Keratinocyte (primary cell): ENCODE results near the gene ZSCAN23. TPM values are rescaled to one million over a fixed set of nuclear protein-coding genes. Genes with fewer than 3 reads are reported as not detected.
A peak's percentile ranks its signal among the peaks of the same experiment; 100 is the strongest.

Experiments used
- DNase-seq: peaks from one replicate; pipeline ENCODE4 v3.0.0-alpha.2; 2011; ENCODE audit warnings: low read depth, missing footprints, low spot score
- FAIRE-seq: peaks from 2 replicates; lab custom pipeline; 2011; peaks lifted over from hg19 to GRCh38; lab: Jason Lieb, UNC
- H2AFZ ChIP-seq: 2 replicates; pipeline ENCODE4 v1.6.0; 2012; ENCODE audit warnings: low read length, control low read depth, inconsistent platforms; ENCODE audit not compliant: control insufficient read depth
- H3K27ac ChIP-seq: 2 replicates; pipeline ENCODE4 v1.5.1; 2011; ENCODE audit warnings: low read length; ENCODE audit not compliant: control insufficient read depth, insufficient read depth
- H3K27me3 ChIP-seq: 3 replicates; pipeline ENCODE4 v1.6.0; 2011; ENCODE audit warnings: low read length; ENCODE audit not compliant: control insufficient read depth, insufficient read depth; ENCODE audit errors: extremely low read depth
- H3K36me3 ChIP-seq, 2 experiments: 2 replicates in 1 of 2; 3 replicates in 1 of 2; pipeline ENCODE4 v1.5.1; 2011; ENCODE audit warnings: low read length in 2 of 2, mild to moderate bottlenecking in 1 of 2; ENCODE audit not compliant: control insufficient read depth in 2 of 2, insufficient read depth in 2 of 2; ENCODE audit errors: extremely low read depth in 1 of 2
- H3K4me1 ChIP-seq: 3 replicates; pipeline ENCODE4 v1.5.1; 2011; ENCODE audit warnings: low read length; ENCODE audit not compliant: control insufficient read depth, insufficient read depth; ENCODE audit errors: extremely low read depth
- H3K4me2 ChIP-seq: 3 replicates; pipeline ENCODE4 v1.6.0; 2011; ENCODE audit warnings: low read depth, low read length; ENCODE audit not compliant: control insufficient read depth, insufficient read depth; ENCODE audit errors: extremely low read depth
- H3K4me3 ChIP-seq, 3 experiments: fragments of 200-600 bp in 1 of 3; sonication (generic) in 1 of 3; 2 replicates in 2 of 3; 3 replicates in 1 of 3; pipeline ENCODE4 v1.5.1; 2011 to 2016; ENCODE audit warnings: low read length in 3 of 3, mild to moderate bottlenecking in 3 of 3, control low read depth in 2 of 3, inconsistent platforms in 1 of 3, low read depth in 1 of 3, mixed read lengths in 1 of 3, mixed run types in 1 of 3, moderate library complexity in 1 of 3; ENCODE audit not compliant: control insufficient read depth in 2 of 3, insufficient read depth in 2 of 3; ENCODE audit errors: extremely low read depth in 1 of 3
- H3K79me2 ChIP-seq: 2 replicates; pipeline ENCODE4 v1.6.0; 2012; ENCODE audit warnings: low read length; ENCODE audit not compliant: control insufficient read depth, insufficient read depth
- H3K9ac ChIP-seq: 3 replicates; pipeline ENCODE4 v1.6.0; 2011; ENCODE audit warnings: low read length; ENCODE audit not compliant: control insufficient read depth, insufficient read depth; ENCODE audit errors: extremely low read depth
- H3K9me1 ChIP-seq: 3 replicates; pipeline ENCODE4 v1.6.0; 2011; ENCODE audit warnings: low read length; ENCODE audit not compliant: control insufficient read depth, insufficient read depth; ENCODE audit errors: extremely low read depth
- H3K9me3 ChIP-seq: 2 replicates; pipeline ENCODE4 v1.5.1; 2012; ENCODE audit warnings: low read depth, low read length; ENCODE audit not compliant: control insufficient read depth
- H4K20me1 ChIP-seq: 3 replicates; pipeline ENCODE4 v1.6.0; 2011; ENCODE audit warnings: low read length; ENCODE audit not compliant: control insufficient read depth, insufficient read depth; ENCODE audit errors: extremely low read depth
- EZH2 ChIP-seq: IDR thresholded peaks from one replicate; pipeline ENCODE4 v1.6.1; 2012; ENCODE audit warnings: inconsistent platforms, mild to moderate bottlenecking, low read length, moderate library complexity
- dilution Hi-C: fragments of 300-500 bp; cut with MboI; formaldehyde crosslinking; loops from one replicate; pipeline ENCODE4 v1.7.0; 2020; ENCODE audit warnings: low sequenced_read_pairs; ENCODE audit not compliant: extremely low pct_ligation_motif_present
- polyA plus RNA-seq, 5 experiments: library from polyadenylated mRNA; depleted of rRNA in 3 of 5; stranded (reverse) in 3 of 5; stranded (forward) in 1 of 5; unstranded in 1 of 5; fragments of >200 nt; gene quantifications; 1 replicate in 1 of 5; 2 replicates in 3 of 5; 3 replicates in 1 of 5; pipeline versions ENCODE4 v1.2.1 to v1.2.3, GENCODE V29; 2011 to 2012; ENCODE audit warnings: missing spikeins in 2 of 5, low read depth in 1 of 5, low replicate concordance in 1 of 5
- TF ChIP-seq, protein P1 (sequence below), 3 experiments: IDR thresholded peaks in 1 of 3; conservative IDR thresholded peaks in 1 of 3; optimal IDR thresholded peaks in 1 of 3; 2 replicates in 2 of 3; 3 replicates in 1 of 3; pipeline versions ENCODE3 to v1.5.1; 2011; ENCODE audit warnings: low read length in 3 of 3, mild to moderate bottlenecking in 3 of 3, moderate library complexity in 2 of 3, control low read depth in 1 of 3, inconsistent platforms in 1 of 3; ENCODE audit not compliant: insufficient read depth in 2 of 3; ENCODE audit errors: extremely low read depth in 1 of 3

The ZSCAN23 gene
- polyA plus RNA-seq, 1 donor (not counting 4 experiments of a cell fraction or from before 2014, with no cell fraction given) = 1.8 TPM

DNA sequence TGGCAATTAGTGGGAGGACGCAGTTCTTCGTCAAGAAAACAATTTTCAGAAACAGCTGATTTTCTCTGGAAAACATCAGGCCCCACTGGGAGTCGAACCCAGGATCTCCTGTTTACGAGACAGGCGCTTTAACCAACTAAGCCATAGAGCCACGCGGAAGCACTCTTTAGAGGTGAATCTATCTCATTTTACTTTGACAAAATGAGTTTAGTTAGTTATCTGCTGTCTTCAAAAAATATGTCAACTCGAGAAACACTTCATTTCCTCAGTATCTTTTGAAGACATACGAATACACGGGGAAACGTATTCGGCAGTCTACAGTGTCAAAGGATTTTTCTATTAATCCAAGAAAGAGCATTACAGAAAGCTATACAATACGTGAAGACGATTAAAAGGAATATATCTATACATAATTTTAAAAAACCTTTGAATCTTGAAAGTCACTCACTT lies 45.6 kb upstream of the ZSCAN23 start:
- no peaks in the 10 kb centered on the region for H3K9me1 ChIP-seq
- peak overlapping the region; percentile 93 for H3K4me2 ChIP-seq
- peaks cover 4% of the 10 kb centered on the region for H3K4me1 ChIP-seq
- H3K9ac ChIP-seq = peak overlapping the region; percentile 81
- H3K27ac ChIP-seq = peak overlapping the region; percentile 77
- DNase-seq = peak; percentile 53
- H3K36me3 ChIP-seq = no peaks in the 10 kb centered on the region
- no peaks in the 10 kb centered on the region for H4K20me1 ChIP-seq
- peak overlapping the region; percentile 81 for H2AFZ ChIP-seq
- TF ChIP-seq, protein P1, sequence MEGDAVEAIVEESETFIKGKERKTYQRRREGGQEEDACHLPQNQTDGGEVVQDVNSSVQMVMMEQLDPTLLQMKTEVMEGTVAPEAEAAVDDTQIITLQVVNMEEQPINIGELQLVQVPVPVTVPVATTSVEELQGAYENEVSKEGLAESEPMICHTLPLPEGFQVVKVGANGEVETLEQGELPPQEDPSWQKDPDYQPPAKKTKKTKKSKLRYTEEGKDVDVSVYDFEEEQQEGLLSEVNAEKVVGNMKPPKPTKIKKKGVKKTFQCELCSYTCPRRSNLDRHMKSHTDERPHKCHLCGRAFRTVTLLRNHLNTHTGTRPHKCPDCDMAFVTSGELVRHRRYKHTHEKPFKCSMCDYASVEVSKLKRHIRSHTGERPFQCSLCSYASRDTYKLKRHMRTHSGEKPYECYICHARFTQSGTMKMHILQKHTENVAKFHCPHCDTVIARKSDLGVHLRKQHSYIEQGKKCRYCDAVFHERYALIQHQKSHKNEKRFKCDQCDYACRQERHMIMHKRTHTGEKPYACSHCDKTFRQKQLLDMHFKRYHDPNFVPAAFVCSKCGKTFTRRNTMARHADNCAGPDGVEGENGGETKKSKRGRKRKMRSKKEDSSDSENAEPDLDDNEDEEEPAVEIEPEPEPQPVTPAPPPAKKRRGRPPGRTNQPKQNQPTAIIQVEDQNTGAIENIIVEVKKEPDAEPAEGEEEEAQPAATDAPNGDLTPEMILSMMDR (optimal IDR thresholded peaks at IDR 0.05 in 1 of 3, IDR thresholded peaks at IDR 0.05 in 1 of 3, conservative IDR thresholded peaks at IDR 0.05 in 1 of 3; ENCODE audit: extremely low read depth in 1 of 3, insufficient read depth in 2 of 3, low read length in 3 of 3) = no peak
- no peak for TF ChIP-seq EZH2
- no peaks in the 10 kb centered on the region for H3K9me3 ChIP-seq
- no peaks in the 10 kb centered on the region for H3K27me3 ChIP-seq
- H3K4me3 ChIP-seq = peak overlapping the region; percentile 43 to 85 (median 80)
- FAIRE-seq = peak; percentile 41
- dilution Hi-C loops = no loop called here
- no peaks in the 10 kb centered on the region for H3K79me2 ChIP-seq

DNA sequence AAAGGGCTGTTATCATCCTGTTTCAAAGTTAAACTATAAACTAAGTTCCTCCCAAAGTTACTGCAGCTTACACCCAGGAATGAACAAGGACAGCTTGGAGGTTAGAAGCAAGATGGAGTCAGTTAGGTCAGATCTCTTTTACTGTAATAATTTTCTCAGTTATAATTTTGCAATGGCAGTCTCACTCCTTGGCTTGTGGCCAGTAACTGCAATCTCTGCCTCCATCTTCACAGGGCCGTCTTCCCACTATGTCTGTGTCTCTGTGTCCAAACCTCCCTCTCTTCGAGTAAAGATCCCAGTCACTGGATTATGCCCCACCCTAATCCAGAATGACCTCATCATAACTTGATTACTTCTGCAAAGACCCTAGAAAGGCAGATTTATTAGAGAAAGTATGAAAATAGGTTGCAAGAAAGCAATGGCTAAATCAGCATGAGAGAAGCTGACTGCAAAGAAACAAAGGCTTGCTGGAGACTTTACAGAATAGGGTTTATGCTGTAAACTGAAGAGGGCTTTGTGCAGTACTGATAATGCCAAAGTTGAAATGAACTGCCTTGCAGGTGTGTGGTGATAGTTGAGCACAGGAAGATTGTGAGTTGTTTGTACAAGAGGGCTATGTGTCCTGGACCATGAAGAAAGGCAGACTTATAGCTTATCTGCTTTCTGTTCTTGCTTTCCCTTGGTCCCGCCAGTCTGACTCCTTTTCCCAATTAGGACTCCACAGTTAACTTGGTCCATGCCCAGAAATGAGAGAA lies 43.9 kb upstream of the ZSCAN23 start:
- dilution Hi-C loops = no loop called here

More for the DNA sequence above, 43.9 kb upstream of the ZSCAN23 start:
- TF ChIP-seq, protein P1 (optimal IDR thresholded peaks at IDR 0.05 in 1 of 3, IDR thresholded peaks at IDR 0.05 in 1 of 3, conservative IDR thresholded peaks at IDR 0.05 in 1 of 3; ENCODE audit: extremely low read depth in 1 of 3, insufficient read depth in 2 of 3, low read length in 3 of 3) = no peak
- TF ChIP-seq EZH2 = no peak
- Histone ChIP-seq H3K9me1 (no peaks in the 10 kb centered on the region), H3K36me3 (no peaks in the 10 kb centered on the region), H3K4me2 (no peak overlapping the region), H3K4me3 (no peak overlapping the region), H3K27me3 (peaks cover 4% of the 10 kb centered on the region), H3K9ac (no peak overlapping the region), H4K20me1 (no peaks in the 10 kb centered on the region), H3K4me1 (peaks cover 4% of the 10 kb centered on the region), H3K27ac (no peak overlapping the region), H2AFZ (no peak overlapping the region), H3K79me2 (no peaks in the 10 kb centered on the region), H3K9me3 (no peaks in the 10 kb centered on the region)
- no peak for FAIRE-seq
- no peak for DNase-seq
